Activated CD4-positive, alpha-beta T cell treated with anti-CD3 and anti-CD28 coated beads, Interleukin-2, amount 10 ng/mL, durations not matched to agents 24 days and 14 days (primary cell): Measurements from ENCODE around the gene FBN3. TPM values are rescaled to one million over a fixed set of nuclear protein-coding genes. Genes with fewer than 3 reads are reported as not detected.

Experiments
- DNase-seq: peaks from one replicate; pipeline ENCODE4 v3.0.0; 2022
- H3K27ac Mint-ChIP-seq: one replicate; pipeline ENCODE4 v1.8.0; 2022; ENCODE audit warnings: mild to moderate bottlenecking, mixed read lengths
- H3K27me3 Mint-ChIP-seq: one replicate; pipeline ENCODE4 v1.8.0; 2022; ENCODE audit warnings: mixed read lengths
- H3K36me3 Mint-ChIP-seq: one replicate; pipeline ENCODE4 v1.8.0; 2022; ENCODE audit warnings: low read depth, mild to moderate bottlenecking, mixed read lengths
- H3K4me1 Mint-ChIP-seq: one replicate; pipeline ENCODE4 v1.8.0; 2021; ENCODE audit warnings: mixed read lengths
- H3K4me3 Mint-ChIP-seq: one replicate; pipeline ENCODE4 v1.8.0; 2022; ENCODE audit warnings: mild to moderate bottlenecking, moderate library complexity, mixed read lengths
- H3K9me3 Mint-ChIP-seq: one replicate; pipeline ENCODE4 v1.8.0; 2021; ENCODE audit warnings: mixed read lengths
- intact Hi-C: fragments of 100-400 bp; cut with micrococcal nuclease; formaldehyde crosslinking; loops from one replicate; pipeline ENCODE4 v1.15.1; 2023
- total RNA-seq: library from RNA; stranded (reverse); gene quantifications from 2 replicates; pipeline ENCODE4 v1.2.3, GENCODE V29; 2022

The FBN3 gene
- total RNA-seq, 1 donor from 2014 or later = not detected

- H3K27me3 Mint-ChIP-seq = no peaks in the 10 kb centered on the region
- no peaks in the 10 kb centered on the region for H3K4me1 Mint-ChIP-seq
- H3K27ac Mint-ChIP-seq = no peak overlapping the region
- H3K36me3 Mint-ChIP-seq = peaks cover 2% of the 10 kb centered on the region
- H3K4me3 Mint-ChIP-seq = no peak overlapping the region
- no peak for DNase-seq
- intact Hi-C loops = no loop called here
- H3K9me3 Mint-ChIP-seq = peaks cover 13% of the 10 kb centered on the region
These were observed 48.1 kb downstream of the FBN3 start for GRCh38 chr19:8101311-8101710.

- H3K9me3 Mint-ChIP-seq = peaks cover 13% of the 10 kb centered on the region
- no peak overlapping the region for H3K4me3 Mint-ChIP-seq
- no peak for DNase-seq
- H3K27me3 Mint-ChIP-seq = no peaks in the 10 kb centered on the region
- H3K4me1 Mint-ChIP-seq = no peaks in the 10 kb centered on the region
- H3K27ac Mint-ChIP-seq = no peak overlapping the region
- intact Hi-C loops = no loop called here
- H3K36me3 Mint-ChIP-seq = peaks cover 2% of the 10 kb centered on the region
These were observed 51.5 kb downstream of the FBN3 start for GRCh38 chr19:8097681-8098567.

- intact Hi-C loops = no loop called here
- no peak overlapping the region for H3K27ac Mint-ChIP-seq
- no peaks in the 10 kb centered on the region for H3K4me1 Mint-ChIP-seq
- peaks cover 13% of the 10 kb centered on the region for H3K9me3 Mint-ChIP-seq
- H3K27me3 Mint-ChIP-seq = no peaks in the 10 kb centered on the region
- H3K4me3 Mint-ChIP-seq = no peak overlapping the region
- H3K36me3 Mint-ChIP-seq = peaks cover 2% of the 10 kb centered on the region
- no peak for DNase-seq
These were observed 52.2 kb downstream of the FBN3 start for GRCh38 chr19:8097198-8097597.

GRCh38 chr19:8096071-8096470, 53.3 kb downstream of the FBN3 start:
- H3K27me3 Mint-ChIP-seq = no peaks in the 10 kb centered on the region
- intact Hi-C loops = no loop called here
- peaks cover 2% of the 10 kb centered on the region for H3K36me3 Mint-ChIP-seq
- no peak overlapping the region for H3K27ac Mint-ChIP-seq
- peaks cover 17% of the 10 kb centered on the region for H3K9me3 Mint-ChIP-seq
- no peak for DNase-seq
- no peaks in the 10 kb centered on the region for H3K4me1 Mint-ChIP-seq
- H3K4me3 Mint-ChIP-seq = no peak overlapping the region

GRCh38 chr19:8095354-8095886, 54.0 kb downstream of the FBN3 start:
- no peaks in the 10 kb centered on the region for H3K4me1 Mint-ChIP-seq
- H3K27me3 Mint-ChIP-seq = no peaks in the 10 kb centered on the region
- H3K27ac Mint-ChIP-seq = no peak overlapping the region
- peaks cover 2% of the 10 kb centered on the region for H3K36me3 Mint-ChIP-seq
- intact Hi-C loops = no loop called here
- H3K4me3 Mint-ChIP-seq = no peak overlapping the region
- no peak for DNase-seq
- peaks cover 17% of the 10 kb centered on the region for H3K9me3 Mint-ChIP-seq

- Mint-ChIP-seq H3K4me3 (no peak overlapping the region), H3K27me3 (no peaks in the 10 kb centered on the region), H3K36me3 (peaks cover 2% of the 10 kb centered on the region), H3K27ac (no peak overlapping the region), H3K9me3 (peaks cover 17% of the 10 kb centered on the region), H3K4me1 (no peaks in the 10 kb centered on the region)
- intact Hi-C loops = no loop called here
- no peak for DNase-seq
These were observed 55.1 kb downstream of the FBN3 start for GRCh38 chr19:8094336-8094735.

GRCh38 chr19:8093740-8094139, 55.7 kb downstream of the FBN3 start:
- no peak overlapping the region for H3K4me3 Mint-ChIP-seq
- H3K36me3 Mint-ChIP-seq = no peaks in the 10 kb centered on the region
- intact Hi-C loops = no loop called here
- no peaks in the 10 kb centered on the region for H3K27me3 Mint-ChIP-seq
- H3K4me1 Mint-ChIP-seq = no peaks in the 10 kb centered on the region
- no peak overlapping the region for H3K27ac Mint-ChIP-seq
- DNase-seq = no peak
- peaks cover 12% of the 10 kb centered on the region for H3K9me3 Mint-ChIP-seq

- H3K9me3 Mint-ChIP-seq = peaks cover 3% of the 10 kb centered on the region
These were observed 58.4 kb downstream of the FBN3 start for GRCh38 chr19:8090950-8091349.

GRCh38 chr19:8089664-8090601, 59.5 kb downstream of the FBN3 start:
- Mint-ChIP-seq H3K27ac (no peak overlapping the region), H3K4me1 (no peaks in the 10 kb centered on the region), H3K4me3 (no peak overlapping the region), H3K36me3 (no peaks in the 10 kb centered on the region), H3K9me3 (peaks cover 3% of the 10 kb centered on the region), H3K27me3 (no peaks in the 10 kb centered on the region)
- intact Hi-C loops = no loop called here
- no peak for DNase-seq

More at GRCh38 chr19:8090950-8091349, 58.4 kb downstream of the FBN3 start:
- Mint-ChIP-seq H3K4me1 (no peaks in the 10 kb centered on the region), H3K4me3 (no peak overlapping the region), H3K36me3 (no peaks in the 10 kb centered on the region), H3K27me3 (no peaks in the 10 kb centered on the region), H3K27ac (no peak overlapping the region)
- DNase-seq = no peak
- intact Hi-C loops = no loop called here

- Mint-ChIP-seq H3K27me3 (no peaks in the 10 kb centered on the region), H3K36me3 (no peaks in the 10 kb centered on the region)
These were observed 60.4 kb downstream of the FBN3 start for GRCh38 chr19:8088752-8089663.

GRCh38 chr19:8087876-8088275, 61.5 kb downstream of the FBN3 start:
- Mint-ChIP-seq H3K9me3 (peaks cover 3% of the 10 kb centered on the region), H3K4me3 (no peak overlapping the region), H3K27ac (no peak overlapping the region), H3K4me1 (no peaks in the 10 kb centered on the region), H3K36me3 (no peaks in the 10 kb centered on the region), H3K27me3 (no peaks in the 10 kb centered on the region)
- no peak for DNase-seq
- intact Hi-C loops = no loop called here

More at GRCh38 chr19:8088752-8089663, 60.4 kb downstream of the FBN3 start:
- intact Hi-C loops = no loop called here
- no peaks in the 10 kb centered on the region for H3K4me1 Mint-ChIP-seq
- DNase-seq = no peak
- H3K9me3 Mint-ChIP-seq = peaks cover 3% of the 10 kb centered on the region
- no peak overlapping the region for H3K27ac Mint-ChIP-seq
- no peak overlapping the region for H3K4me3 Mint-ChIP-seq

- no peak overlapping the region for H3K4me3 Mint-ChIP-seq
- H3K9me3 Mint-ChIP-seq = peaks cover 3% of the 10 kb centered on the region
- intact Hi-C loops = no loop called here
These were observed 62.5 kb downstream of the FBN3 start for GRCh38 chr19:8086849-8087248.

More at GRCh38 chr19:8086849-8087248, 62.5 kb downstream of the FBN3 start:
- no peaks in the 10 kb centered on the region for H3K27me3 Mint-ChIP-seq
- peaks cover 1% of the 10 kb centered on the region for H3K4me1 Mint-ChIP-seq
- DNase-seq = no peak
- H3K27ac Mint-ChIP-seq = no peak overlapping the region
- no peaks in the 10 kb centered on the region for H3K36me3 Mint-ChIP-seq
